Left ventricle myocardium inferior (tissue), 1 donor: ENCODE measurements around the gene SLC9A8. TPM values are rescaled to one million over a fixed set of nuclear protein-coding genes. Genes with fewer than 3 reads are reported as not detected.

Experiments used
- DNase-seq: peaks from one replicate; pipeline ENCODE4 v3.0.0-alpha.2; 2020
- H3K27ac ChIP-seq: fragments of 200-600 bp; replicated peaks from 2 replicates; pipeline ENCODE4 v1.8.0; 2021
- H3K27me3 ChIP-seq: fragments of 200-600 bp; 2 replicates; pipeline ENCODE4 v1.8.0; 2021; ENCODE audit warnings: low read depth
- H3K36me3 ChIP-seq: fragments of 200-600 bp; 2 replicates; pipeline ENCODE4 v1.8.0; 2021
- H3K4me1 ChIP-seq: fragments of 200-600 bp; 2 replicates; pipeline ENCODE4 v1.8.0; 2021
- H3K4me3 ChIP-seq: fragments of 200-600 bp; 2 replicates; pipeline ENCODE4 v1.8.0; 2021; ENCODE audit warnings: mild to moderate bottlenecking, moderate library complexity
- H3K9me3 ChIP-seq: fragments of 200-600 bp; replicated peaks from 2 replicates; pipeline ENCODE4 v1.8.0; 2021
- intact Hi-C: fragments of 100-400 bp; cut with micrococcal nuclease; formaldehyde crosslinking; loops from one replicate; pipeline ENCODE4 v1.11.0; 2022
- total RNA-seq: library from RNA; stranded (reverse); fragmentation: NEBNext Ultra II Directional; extraction: Animal tissue kit (Norgen Biotek cat#: 25700); gene quantifications from one replicate; pipeline ENCODE4 v1.2.1, GENCODE V29; 2021
- TF ChIP-seq, protein P1 (sequence below): fragments of 200-600 bp; IDR thresholded peaks from 2 replicates; pipeline ENCODE4 v1.8.0; 2021; ENCODE audit warnings: antibody characterized with exemption, mild to moderate bottlenecking, borderline replicate concordance
- donor health status: DM: no; HTN: yes; CAD: no; lungs with severe emphysema.

SLC9A8 gene
- total RNA-seq, 1 donor from 2014 or later, result 4.6 TPM

GRCh38 chr20:49868538-49868937 lies 55.9 kb downstream of the SLC9A8 start:
- peaks cover 50% of the 10 kb centered on the region for H3K36me3 ChIP-seq
- intact Hi-C loops, result no loop called here
- no peaks in the 10 kb centered on the region for H3K9me3 ChIP-seq
- no peak overlapping the region for H3K4me3 ChIP-seq
- no peaks in the 10 kb centered on the region for H3K4me1 ChIP-seq
- no peak overlapping the region for H3K27ac ChIP-seq
- TF ChIP-seq, protein P1, sequence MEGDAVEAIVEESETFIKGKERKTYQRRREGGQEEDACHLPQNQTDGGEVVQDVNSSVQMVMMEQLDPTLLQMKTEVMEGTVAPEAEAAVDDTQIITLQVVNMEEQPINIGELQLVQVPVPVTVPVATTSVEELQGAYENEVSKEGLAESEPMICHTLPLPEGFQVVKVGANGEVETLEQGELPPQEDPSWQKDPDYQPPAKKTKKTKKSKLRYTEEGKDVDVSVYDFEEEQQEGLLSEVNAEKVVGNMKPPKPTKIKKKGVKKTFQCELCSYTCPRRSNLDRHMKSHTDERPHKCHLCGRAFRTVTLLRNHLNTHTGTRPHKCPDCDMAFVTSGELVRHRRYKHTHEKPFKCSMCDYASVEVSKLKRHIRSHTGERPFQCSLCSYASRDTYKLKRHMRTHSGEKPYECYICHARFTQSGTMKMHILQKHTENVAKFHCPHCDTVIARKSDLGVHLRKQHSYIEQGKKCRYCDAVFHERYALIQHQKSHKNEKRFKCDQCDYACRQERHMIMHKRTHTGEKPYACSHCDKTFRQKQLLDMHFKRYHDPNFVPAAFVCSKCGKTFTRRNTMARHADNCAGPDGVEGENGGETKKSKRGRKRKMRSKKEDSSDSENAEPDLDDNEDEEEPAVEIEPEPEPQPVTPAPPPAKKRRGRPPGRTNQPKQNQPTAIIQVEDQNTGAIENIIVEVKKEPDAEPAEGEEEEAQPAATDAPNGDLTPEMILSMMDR, result no peak
- no peaks in the 10 kb centered on the region for H3K27me3 ChIP-seq
- DNase-seq, result no peak

GRCh38 chr20:49868964-49869363 lies 56.3 kb downstream of the SLC9A8 start:
- Histone ChIP-seq H3K9me3 (no peaks in the 10 kb centered on the region), H3K36me3 (peaks cover 46% of the 10 kb centered on the region), H3K27me3 (no peaks in the 10 kb centered on the region), H3K4me1 (no peaks in the 10 kb centered on the region), H3K27ac (no peak overlapping the region), H3K4me3 (no peak overlapping the region)
- intact Hi-C loops, result no loop called here
- TF ChIP-seq, protein P1, result no peak
- no peak for DNase-seq

DNA sequence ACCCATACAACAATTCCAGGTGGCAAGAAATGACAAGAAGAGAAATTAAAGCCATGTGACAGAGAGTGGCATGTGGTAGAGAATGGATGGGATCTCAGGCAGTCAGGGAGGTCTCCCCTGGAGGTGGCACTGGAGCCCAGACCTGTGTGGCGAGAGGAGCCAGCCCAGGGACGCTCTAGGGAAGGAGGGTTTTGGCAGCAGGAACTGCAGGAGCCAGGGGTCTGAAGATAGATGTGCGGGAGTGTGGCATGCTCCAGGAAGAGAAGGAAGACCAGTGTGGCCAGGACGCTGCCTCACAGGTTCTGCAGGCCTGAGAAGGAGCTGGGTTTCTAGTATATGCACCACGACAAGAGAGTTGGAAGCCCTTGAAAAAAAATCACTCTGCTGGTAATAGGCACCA lies 57.6 kb downstream of the SLC9A8 start:
- H3K36me3 ChIP-seq, result peaks cover 40% of the 10 kb centered on the region

GRCh38 chr20:49871391-49871948 lies 58.8 kb downstream of the SLC9A8 start:
- intact Hi-C loops, result no loop called here
- Histone ChIP-seq H3K27ac (no peak overlapping the region), H3K4me1 (peaks cover 5% of the 10 kb centered on the region), H3K36me3 (peaks cover 35% of the 10 kb centered on the region), H3K27me3 (no peaks in the 10 kb centered on the region), H3K9me3 (no peaks in the 10 kb centered on the region), H3K4me3 (no peak overlapping the region)
- DNase-seq, result no peak
- TF ChIP-seq, protein P1, result no peak

More for the DNA sequence above, 57.6 kb downstream of the SLC9A8 start:
- intact Hi-C loops, result no loop called here
- no peak for DNase-seq
- Histone ChIP-seq H3K9me3 (no peaks in the 10 kb centered on the region), H3K27me3 (no peaks in the 10 kb centered on the region), H3K27ac (no peak overlapping the region), H3K4me3 (no peak overlapping the region), H3K4me1 (no peaks in the 10 kb centered on the region)
- TF ChIP-seq, protein P1, result no peak

DNA sequence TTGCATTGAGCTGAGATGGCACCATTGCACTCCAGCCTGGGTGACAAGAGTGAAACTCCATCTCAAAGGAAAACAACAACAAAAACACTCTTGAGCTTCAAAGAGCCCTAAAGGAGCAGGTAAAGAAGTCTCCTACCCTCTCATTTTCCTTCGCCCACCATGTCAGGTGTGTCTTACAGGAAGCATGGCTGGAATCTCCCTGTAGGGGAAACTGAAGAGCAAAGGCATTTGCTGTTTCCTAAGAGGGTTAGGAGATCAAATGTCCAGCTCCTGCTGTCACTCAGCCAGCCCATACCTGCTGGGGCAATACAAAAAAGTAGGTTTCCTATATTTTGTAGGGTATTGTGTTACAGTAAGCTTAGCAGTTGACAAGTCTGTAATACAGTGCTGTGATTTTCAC lies 59.4 kb downstream of the SLC9A8 start:
- H3K4me1 ChIP-seq, result peaks cover 6% of the 10 kb centered on the region
- intact Hi-C loops, result no loop called here
- DNase-seq, result no peak

More for the DNA sequence above, 59.4 kb downstream of the SLC9A8 start:
- H3K36me3 ChIP-seq, result peaks cover 36% of the 10 kb centered on the region
- H3K4me3 ChIP-seq, result no peak overlapping the region
- TF ChIP-seq, protein P1, result no peak
- no peaks in the 10 kb centered on the region for H3K9me3 ChIP-seq
- H3K27me3 ChIP-seq, result no peaks in the 10 kb centered on the region
- no peak overlapping the region for H3K27ac ChIP-seq
